ENCODE data around the gene CASZ1.
A peak's percentile ranks its signal among the peaks of the same experiment; 100 is the strongest.

- peak; percentile 71 for TF ChIP-seq POLR2AphosphoS5 (IDR thresholded peaks at IDR 0.05)
- TF ChIP-seq, protein P1, sequence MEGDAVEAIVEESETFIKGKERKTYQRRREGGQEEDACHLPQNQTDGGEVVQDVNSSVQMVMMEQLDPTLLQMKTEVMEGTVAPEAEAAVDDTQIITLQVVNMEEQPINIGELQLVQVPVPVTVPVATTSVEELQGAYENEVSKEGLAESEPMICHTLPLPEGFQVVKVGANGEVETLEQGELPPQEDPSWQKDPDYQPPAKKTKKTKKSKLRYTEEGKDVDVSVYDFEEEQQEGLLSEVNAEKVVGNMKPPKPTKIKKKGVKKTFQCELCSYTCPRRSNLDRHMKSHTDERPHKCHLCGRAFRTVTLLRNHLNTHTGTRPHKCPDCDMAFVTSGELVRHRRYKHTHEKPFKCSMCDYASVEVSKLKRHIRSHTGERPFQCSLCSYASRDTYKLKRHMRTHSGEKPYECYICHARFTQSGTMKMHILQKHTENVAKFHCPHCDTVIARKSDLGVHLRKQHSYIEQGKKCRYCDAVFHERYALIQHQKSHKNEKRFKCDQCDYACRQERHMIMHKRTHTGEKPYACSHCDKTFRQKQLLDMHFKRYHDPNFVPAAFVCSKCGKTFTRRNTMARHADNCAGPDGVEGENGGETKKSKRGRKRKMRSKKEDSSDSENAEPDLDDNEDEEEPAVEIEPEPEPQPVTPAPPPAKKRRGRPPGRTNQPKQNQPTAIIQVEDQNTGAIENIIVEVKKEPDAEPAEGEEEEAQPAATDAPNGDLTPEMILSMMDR (IDR thresholded peaks at IDR 0.05) = no peak
These were observed 152.7 kb downstream of the CASZ1 start for GRCh38 chr1:10643607-10644306.
